ENCODE measurements around the gene KIF26B. TPM values are rescaled to one million over a fixed set of nuclear protein-coding genes. Genes with fewer than 3 reads are reported as not detected.

Gene KIF26B
- total and polyA plus RNA-seq, 2 of the 4 experiments (the other 2 are of a cell fraction), result 0.53 to 0.54 TPM

GRCh38 chr1:245105042-245105441, 49.7 kb upstream of the KIF26B start:
- ATAC-seq (ENCODE audit: low read depth) (no peak), DNase-seq (no peak)
- Histone ChIP-seq H2AK5ac (ENCODE audit: low read depth, low read length) (no peak overlapping the region), H3K9me3 (ENCODE audit: control insufficient read depth, insufficient read depth, low read length) (no peaks in the 10 kb centered on the region), H3K4ac (ENCODE audit: low read depth, low read length) (no peak overlapping the region), H3K27me3 (ENCODE audit: control insufficient read depth, insufficient read depth, low read length) (no peaks in the 10 kb centered on the region), H3K14ac (replicated peaks; ENCODE audit: low read depth, low read length) (no peak overlapping the region), H2AK9ac (replicated peaks; ENCODE audit: low read depth, low read length, poor library complexity) (no peak overlapping the region), H4K20me1 (ENCODE audit: insufficient read depth, low read length) (no peaks in the 10 kb centered on the region), H3K23ac (ENCODE audit: low read depth, low read length) (no peak overlapping the region), H3K4me3 (ENCODE audit: insufficient read depth, low read depth, low read length) (no peak overlapping the region), H3K56ac (ENCODE audit: extremely low read depth, insufficient read depth, low read length) (no peak overlapping the region), H4K5ac (ENCODE audit: low read depth, low read length) (no peak overlapping the region), H2BK5ac (ENCODE audit: low read depth, low read length, poor library complexity, severe bottlenecking) (no peak overlapping the region), H2BK120ac (ENCODE audit: low read depth, low read length) (no peak overlapping the region), H3K9ac (ENCODE audit: low read depth, low read length) (no peak overlapping the region), H2BK20ac (ENCODE audit: low read depth, low read length) (no peak overlapping the region), H3K27ac (ENCODE audit: insufficient read depth, low read length) (no peak overlapping the region), H4K91ac (ENCODE audit: insufficient read depth, low read depth, low read length) (no peak overlapping the region), H4K8ac (ENCODE audit: low read depth in 2 of 2, low read length in 2 of 2) (no peak overlapping the region), H2AFZ (replicated peaks; ENCODE audit: low read length, poor library complexity) (no peak overlapping the region), H3K4me2 (ENCODE audit: low read depth, low read length) (no peak overlapping the region), H3K79me1 (ENCODE audit: low read depth in 1 of 2, low read length in 2 of 2) (no peaks in the 10 kb centered on the region), H2BK15ac (ENCODE audit: low read depth, low read length) (no peak overlapping the region), H3K36me3 (ENCODE audit: control insufficient read depth, insufficient read depth, low read length) (no peaks in the 10 kb centered on the region), H3K4me1 (ENCODE audit: control insufficient read depth, insufficient read depth, low read length) (no peaks in the 10 kb centered on the region), H3K9me1 (ENCODE audit: insufficient read depth, low read length) (no peaks in the 10 kb centered on the region), H3K18ac (ENCODE audit: low read depth, low read length) (no peak overlapping the region)
- WGBS, 2 experiments (ENCODE audit: extremely low coverage in 2 of 2, insufficient read length in 1 of 2), result 100% methylated on average over 1 of the region's 3 CpGs; no CpG with 5 or more reads in 1 of the 2 experiments
- POLR2A ChIA-PET (ENCODE audit: unreplicated experiment), result no interaction called here
- dilution Hi-C loops (cut with HindIII; ENCODE audit: low sequenced_read_pairs, unreplicated experiment), result no loop called here
- no peak for TF ChIP-seq ELK1 (IDR thresholded peaks at IDR 0.05; ENCODE audit: borderline replicate concordance, low read depth, low read length)
- no peak for TF ChIP-seq BHLHE40 (IDR thresholded peaks at IDR 0.05; ENCODE audit: low read depth, low read length)
- TF ChIP-seq SMC3 (IDR thresholded peaks at IDR 0.05; ENCODE audit: low read depth, low read length), result no peak
- TF ChIP-seq RCOR1 (IDR thresholded peaks at IDR 0.05; ENCODE audit: insufficient replicate concordance, low read length), result no peak
- no peak for TF ChIP-seq MAFK (IDR thresholded peaks at IDR 0.05; ENCODE audit: low read depth, low read length)
- TF ChIP-seq MXI1 (IDR thresholded peaks at IDR 0.05; ENCODE audit: borderline replicate concordance, low read depth, low read length), result no peak
- no peak for TF ChIP-seq POLR2A (IDR thresholded peaks at IDR 0.05; ENCODE audit: low read depth, low read length)
- TF ChIP-seq CTCF (conservative IDR thresholded peaks at IDR 0.05; ENCODE audit: low read depth, low read length), result no peak
- BruUV-seq (replicated peaks), result no TSS peak
- intact Hi-C loops (cut with micrococcal nuclease), result no loop called here
- in situ Hi-C loops (cut with MboI; ENCODE audit: low sequenced_read_pairs), result no loop called here
- CTCF ChIA-PET, result interaction anchor here (0.6 kb wide), 1 partner anchor 1488 kb away, joined by 3 read pairs; no protein-coding TSS in a partner anchor

Data from IMR-90 (cell line).